Neural cell (in vitro differentiated cells): ENCODE measurements around the gene TMED8.

Source experiments
- EP300 ChIP-seq: fragments of 450-650 bp; conservative IDR thresholded peaks from 2 replicates; pipeline ENCODE4 v1.6.1; 2014; ENCODE audit warnings: antibody characterized with exemption, mild to moderate bottlenecking, moderate library complexity; ENCODE audit not compliant: poor library complexity, severe bottlenecking
- EZH2 ChIP-seq: fragments of 200-600, 300-800 bp; shearing (Covaris generic), sonication (generic); IDR thresholded peaks from 2 replicates; pipeline ENCODE4 v1.6.1; 2014; ENCODE audit warnings: antibody characterized with exemption, low read length, borderline replicate concordance, mild to moderate bottlenecking; ENCODE audit not compliant: insufficient read depth, poor library complexity, severe bottlenecking
- POLR2AphosphoS5 ChIP-seq: IDR thresholded peaks from 2 replicates; pipeline ENCODE4 v1.6.1; 2012
- RAD21 ChIP-seq: fragments of 450-650 bp; conservative IDR thresholded peaks from 2 replicates; pipeline ENCODE4 v1.6.1; 2014; ENCODE audit warnings: antibody characterized with exemption, mild to moderate bottlenecking, moderate library complexity
- SMC3 ChIP-seq: fragments of 450-650 bp; conservative IDR thresholded peaks from 2 replicates; pipeline ENCODE4 v1.6.1; 2014; ENCODE audit warnings: antibody characterized with exemption, mild to moderate bottlenecking, moderate library complexity; ENCODE audit not compliant: poor library complexity
- TF ChIP-seq, protein P1 (sequence below): fragments of 450-650 bp; IDR thresholded peaks from 2 replicates; pipeline ENCODE4 v1.5.1; 2014; ENCODE audit warnings: antibody characterized with exemption, mild to moderate bottlenecking, moderate library complexity; ENCODE audit not compliant: poor library complexity, severe bottlenecking
- TF ChIP-seq, protein P2 (sequence below): IDR thresholded peaks from 2 replicates; pipeline ENCODE4 v1.6.1; 2012; ENCODE audit warnings: borderline replicate concordance

GRCh38 chr14:77337880-77338279 lies 39.0 kb downstream of the TMED8 start:
- TF ChIP-seq, protein P1, sequence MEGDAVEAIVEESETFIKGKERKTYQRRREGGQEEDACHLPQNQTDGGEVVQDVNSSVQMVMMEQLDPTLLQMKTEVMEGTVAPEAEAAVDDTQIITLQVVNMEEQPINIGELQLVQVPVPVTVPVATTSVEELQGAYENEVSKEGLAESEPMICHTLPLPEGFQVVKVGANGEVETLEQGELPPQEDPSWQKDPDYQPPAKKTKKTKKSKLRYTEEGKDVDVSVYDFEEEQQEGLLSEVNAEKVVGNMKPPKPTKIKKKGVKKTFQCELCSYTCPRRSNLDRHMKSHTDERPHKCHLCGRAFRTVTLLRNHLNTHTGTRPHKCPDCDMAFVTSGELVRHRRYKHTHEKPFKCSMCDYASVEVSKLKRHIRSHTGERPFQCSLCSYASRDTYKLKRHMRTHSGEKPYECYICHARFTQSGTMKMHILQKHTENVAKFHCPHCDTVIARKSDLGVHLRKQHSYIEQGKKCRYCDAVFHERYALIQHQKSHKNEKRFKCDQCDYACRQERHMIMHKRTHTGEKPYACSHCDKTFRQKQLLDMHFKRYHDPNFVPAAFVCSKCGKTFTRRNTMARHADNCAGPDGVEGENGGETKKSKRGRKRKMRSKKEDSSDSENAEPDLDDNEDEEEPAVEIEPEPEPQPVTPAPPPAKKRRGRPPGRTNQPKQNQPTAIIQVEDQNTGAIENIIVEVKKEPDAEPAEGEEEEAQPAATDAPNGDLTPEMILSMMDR, result no peak
- TF ChIP-seq, protein P2, sequence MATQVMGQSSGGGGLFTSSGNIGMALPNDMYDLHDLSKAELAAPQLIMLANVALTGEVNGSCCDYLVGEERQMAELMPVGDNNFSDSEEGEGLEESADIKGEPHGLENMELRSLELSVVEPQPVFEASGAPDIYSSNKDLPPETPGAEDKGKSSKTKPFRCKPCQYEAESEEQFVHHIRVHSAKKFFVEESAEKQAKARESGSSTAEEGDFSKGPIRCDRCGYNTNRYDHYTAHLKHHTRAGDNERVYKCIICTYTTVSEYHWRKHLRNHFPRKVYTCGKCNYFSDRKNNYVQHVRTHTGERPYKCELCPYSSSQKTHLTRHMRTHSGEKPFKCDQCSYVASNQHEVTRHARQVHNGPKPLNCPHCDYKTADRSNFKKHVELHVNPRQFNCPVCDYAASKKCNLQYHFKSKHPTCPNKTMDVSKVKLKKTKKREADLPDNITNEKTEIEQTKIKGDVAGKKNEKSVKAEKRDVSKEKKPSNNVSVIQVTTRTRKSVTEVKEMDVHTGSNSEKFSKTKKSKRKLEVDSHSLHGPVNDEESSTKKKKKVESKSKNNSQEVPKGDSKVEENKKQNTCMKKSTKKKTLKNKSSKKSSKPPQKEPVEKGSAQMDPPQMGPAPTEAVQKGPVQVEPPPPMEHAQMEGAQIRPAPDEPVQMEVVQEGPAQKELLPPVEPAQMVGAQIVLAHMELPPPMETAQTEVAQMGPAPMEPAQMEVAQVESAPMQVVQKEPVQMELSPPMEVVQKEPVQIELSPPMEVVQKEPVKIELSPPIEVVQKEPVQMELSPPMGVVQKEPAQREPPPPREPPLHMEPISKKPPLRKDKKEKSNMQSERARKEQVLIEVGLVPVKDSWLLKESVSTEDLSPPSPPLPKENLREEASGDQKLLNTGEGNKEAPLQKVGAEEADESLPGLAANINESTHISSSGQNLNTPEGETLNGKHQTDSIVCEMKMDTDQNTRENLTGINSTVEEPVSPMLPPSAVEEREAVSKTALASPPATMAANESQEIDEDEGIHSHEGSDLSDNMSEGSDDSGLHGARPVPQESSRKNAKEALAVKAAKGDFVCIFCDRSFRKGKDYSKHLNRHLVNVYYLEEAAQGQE, result no peak
- TF ChIP-seq POLR2AphosphoS5 (no peak), EZH2 (no peak), SMC3 (no peak), EP300 (no peak), RAD21 (no peak)
